COLO829 (cell line): ENCODE data around the gene ARID3B.
A peak's percentile ranks its signal among the peaks of the same experiment; 100 is the strongest.
"Not testable (repeated sequence)": the region's sequence is repeated elsewhere in the genome, so short reads cannot be mapped to it uniquely, and the experiment has no call there.

Experiments used
- DNase-seq: peaks from one replicate; pipeline ENCODE4 v3.0.0; 2012; ENCODE audit warnings: low spot score

The ARID3B gene

GRCh38 chr15:74571191-74571590 is 30.2 kb downstream of the ARID3B start:
- no peak for DNase-seq

DNA sequence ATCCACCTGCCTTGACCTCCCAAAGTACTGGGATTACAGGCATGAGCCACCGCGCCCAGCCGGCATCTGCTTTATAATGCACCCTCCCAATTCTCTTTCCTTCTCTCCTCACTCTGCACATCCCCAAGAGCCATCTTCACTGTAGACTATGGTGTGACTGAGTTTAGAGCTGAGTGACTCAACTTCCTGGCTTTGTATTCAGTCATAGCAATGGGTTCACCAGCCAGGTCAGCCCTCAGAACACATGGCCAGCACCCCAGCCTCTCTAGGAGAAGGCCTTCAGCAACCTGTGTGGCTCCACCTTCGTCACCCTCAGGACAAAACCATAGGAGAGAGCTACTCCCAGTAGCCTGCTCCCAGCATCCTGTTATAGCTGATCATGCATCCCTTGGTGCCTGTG is 33.0 kb downstream of the ARID3B start:
- no peak for DNase-seq

DNA sequence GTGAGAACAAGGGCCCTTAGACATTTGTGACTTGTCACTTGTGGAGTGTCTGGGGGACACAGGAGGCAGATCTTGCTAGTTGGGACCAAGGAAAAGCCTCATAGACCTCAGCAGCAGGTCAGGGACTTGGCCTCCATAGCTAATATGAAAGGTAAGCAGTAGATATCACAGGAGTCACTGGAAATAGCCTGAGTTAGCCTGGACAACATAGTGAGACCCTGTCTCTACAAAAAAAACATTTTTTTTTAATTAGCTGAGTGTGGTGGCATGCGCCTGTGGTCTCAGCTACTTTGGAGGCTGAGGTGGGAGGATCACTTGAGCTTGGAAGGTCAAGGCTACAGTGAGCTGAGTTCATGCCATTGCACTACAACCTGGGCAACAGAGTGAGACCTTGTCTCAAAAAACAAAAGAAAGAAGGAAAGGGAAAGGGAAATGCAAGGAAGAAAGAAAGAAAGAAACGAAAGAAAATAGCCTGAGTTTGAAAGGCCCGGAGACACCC is 37.5 kb downstream of the ARID3B start:
- DNase-seq: no peak

GRCh38 chr15:74579001-74579400 is 38.0 kb downstream of the ARID3B start:
- no peak for DNase-seq

GRCh38 chr15:74580538-74581350 is 39.7 kb downstream of the ARID3B start:
- DNase-seq: no peak

DNA sequence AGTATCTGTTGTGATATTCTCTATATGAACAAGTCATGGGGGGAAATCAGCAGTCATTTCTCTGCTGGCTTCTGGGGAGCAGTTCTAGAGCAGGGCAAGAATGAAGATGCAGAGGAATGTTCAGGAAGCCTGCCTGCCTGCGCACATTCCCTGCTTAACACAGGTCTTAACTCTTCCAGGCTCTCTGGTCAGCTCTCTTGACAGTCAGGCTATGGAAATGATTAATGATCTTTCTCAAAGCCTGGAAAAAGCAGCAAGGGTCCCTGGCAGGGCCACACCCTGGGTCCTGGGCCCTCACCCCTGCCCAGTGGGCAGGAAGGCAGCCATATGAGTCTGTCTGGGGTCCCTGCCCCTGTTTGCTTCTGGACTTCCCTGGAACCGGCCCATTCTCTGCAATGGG is 43.2 kb downstream of the ARID3B start:
- no peak for DNase-seq

GRCh38 chr15:74584779-74585178 is 43.8 kb downstream of the ARID3B start:
- no peak for DNase-seq

GRCh38 chr15:74585191-74585590 is 44.2 kb downstream of the ARID3B start:
- no peak for DNase-seq

GRCh38 chr15:74585857-74586256 is 44.8 kb downstream of the ARID3B start:
- DNase-seq: no peak

DNA sequence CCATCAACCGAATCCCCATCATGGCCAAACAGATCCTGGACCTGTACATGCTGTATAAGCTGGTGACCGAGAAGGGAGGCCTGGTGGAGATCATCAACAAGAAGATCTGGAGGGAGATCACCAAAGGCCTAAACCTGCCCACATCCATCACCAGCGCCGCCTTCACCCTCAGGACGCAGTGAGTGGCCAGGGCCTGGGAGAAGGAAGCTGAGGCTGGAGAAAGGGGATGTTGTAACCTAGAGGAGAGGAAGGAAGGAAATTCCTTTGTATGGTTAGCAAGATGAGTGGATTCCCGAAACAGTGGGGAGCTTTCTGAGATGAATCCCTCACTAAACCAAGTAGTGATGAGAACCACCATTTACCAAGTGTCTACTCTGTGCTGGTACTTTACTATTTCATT is 48.8 kb downstream of the ARID3B start:
- DNase-seq: no peak

- no peak for DNase-seq
Observed at GRCh38 chr15:74592222-74592621, 51.2 kb downstream of the ARID3B start.

DNA sequence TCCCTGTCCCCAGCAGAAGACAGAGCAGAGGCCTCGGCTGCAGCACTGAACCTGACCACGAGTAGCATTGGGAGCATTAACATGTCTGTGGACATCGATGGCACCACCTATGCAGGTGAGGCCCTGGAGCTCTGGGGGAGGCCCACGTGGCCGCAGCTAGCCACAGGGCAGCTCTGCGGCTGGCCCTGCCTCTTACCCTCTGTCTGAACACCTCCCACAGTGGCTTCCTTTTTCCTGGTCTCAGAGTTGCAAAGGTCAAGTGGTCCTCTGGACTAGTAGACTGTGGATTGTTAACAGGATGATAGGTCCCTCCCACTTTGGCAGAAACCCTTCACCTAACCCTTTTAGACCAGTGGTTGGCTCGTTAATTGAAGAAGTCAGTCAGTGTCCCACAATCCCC is 52.1 kb downstream of the ARID3B start:
- no peak for DNase-seq

DNA sequence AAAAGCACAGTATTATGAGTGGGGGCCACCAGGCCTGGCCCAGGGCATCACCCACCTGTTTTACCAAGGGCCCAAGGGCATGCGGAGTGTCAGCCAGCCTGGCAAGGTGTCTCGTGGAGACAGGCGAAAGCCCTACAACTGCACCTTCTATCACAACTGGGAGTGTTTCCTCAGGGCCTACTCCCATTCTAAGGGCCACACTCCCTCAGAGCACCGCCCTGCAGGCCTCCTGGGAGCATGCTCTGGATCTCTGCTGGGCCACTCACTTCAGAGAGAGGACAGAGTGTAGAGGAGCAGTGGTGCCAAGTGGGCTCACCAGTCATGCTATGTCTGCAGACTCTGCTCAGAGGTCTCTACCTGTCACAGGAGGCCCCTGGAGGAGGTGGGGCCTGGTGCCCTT is 53.4 kb downstream of the ARID3B start:
- DNase-seq: no peak

DNA sequence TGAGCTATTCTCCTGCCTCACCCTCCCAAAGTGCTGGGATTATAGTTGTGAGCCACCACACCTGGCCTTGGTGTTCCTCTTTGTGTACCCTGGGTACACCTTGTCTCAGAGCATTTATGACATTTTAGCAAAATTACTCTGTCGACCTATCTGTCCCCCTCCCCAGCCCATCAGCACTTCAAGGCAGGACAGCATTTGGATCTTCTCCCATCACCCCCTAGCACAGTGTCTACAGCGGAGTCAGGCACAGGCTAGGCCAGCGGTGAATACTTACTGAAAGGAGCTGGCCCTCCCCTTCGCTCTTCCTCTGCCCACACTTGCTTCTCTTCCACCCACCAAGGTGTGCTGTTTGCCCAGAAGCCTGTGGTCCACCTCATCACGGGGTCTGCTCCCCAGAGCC is 54.3 kb downstream of the ARID3B start:
- no peak for DNase-seq

GRCh38 chr15:74596736-74597135 is 55.7 kb downstream of the ARID3B start:
- not testable (repeated sequence) for DNase-seq

- DNase-seq: not testable (repeated sequence)
Observed at GRCh38 chr15:74597146-74597705, 56.2 kb downstream of the ARID3B start.

DNA sequence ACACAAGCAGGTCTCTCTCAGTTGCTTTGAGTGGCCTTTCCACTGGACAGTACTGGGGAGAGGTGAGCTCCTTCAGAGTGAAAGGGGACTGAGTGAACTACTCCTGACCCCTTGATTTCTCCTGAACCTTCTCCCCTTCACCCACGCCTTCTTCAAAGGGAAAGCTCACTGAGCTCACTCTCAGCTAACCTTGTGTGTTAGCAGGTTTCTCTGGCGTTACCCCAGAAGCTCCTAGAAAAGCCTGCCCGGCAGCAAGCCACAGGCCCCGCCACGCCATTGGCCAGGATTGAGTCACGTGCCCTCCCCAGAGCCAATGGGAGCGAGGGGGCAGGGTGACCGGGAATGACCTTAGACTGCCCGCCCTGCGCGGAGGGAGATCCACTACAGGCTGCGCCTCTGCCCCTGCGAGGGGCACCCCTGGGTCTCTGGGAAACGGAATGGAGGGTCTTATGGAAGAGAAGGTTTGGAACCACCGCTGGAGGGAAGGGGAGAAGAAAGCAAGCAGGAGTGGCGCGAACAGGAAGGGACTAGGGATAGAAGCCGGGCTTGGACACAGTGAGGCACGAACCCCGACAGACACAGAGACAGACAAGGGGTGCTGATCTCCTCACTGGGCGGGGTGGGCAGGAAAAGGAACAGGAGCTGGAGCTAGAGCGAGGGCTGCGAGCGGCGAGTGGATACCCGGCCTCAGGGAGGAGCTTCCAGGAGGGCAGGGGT is 57.3 kb downstream of the ARID3B start:
- DNase-seq: peak; percentile 36

DNA sequence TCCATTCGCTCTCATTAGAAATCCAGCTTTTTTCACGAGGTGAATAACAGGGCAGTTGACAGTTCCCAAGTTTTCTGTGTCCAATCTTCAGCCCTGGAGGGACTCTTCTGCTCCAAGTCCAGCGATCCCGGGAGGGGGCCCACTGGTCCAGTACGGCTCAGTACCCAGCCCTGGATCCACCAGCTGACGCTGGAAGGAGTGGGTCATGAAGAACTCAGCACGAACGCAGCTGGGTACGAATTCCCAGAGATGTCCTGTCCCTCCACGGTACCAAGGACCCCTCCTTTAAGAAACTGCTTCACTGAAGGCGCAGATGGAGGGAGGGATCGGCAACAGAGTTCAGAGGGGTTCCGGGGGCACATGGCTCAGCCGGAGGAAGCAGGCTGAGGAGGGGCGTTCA is 58.1 kb downstream of the ARID3B start:
- DNase-seq: no peak

DNA sequence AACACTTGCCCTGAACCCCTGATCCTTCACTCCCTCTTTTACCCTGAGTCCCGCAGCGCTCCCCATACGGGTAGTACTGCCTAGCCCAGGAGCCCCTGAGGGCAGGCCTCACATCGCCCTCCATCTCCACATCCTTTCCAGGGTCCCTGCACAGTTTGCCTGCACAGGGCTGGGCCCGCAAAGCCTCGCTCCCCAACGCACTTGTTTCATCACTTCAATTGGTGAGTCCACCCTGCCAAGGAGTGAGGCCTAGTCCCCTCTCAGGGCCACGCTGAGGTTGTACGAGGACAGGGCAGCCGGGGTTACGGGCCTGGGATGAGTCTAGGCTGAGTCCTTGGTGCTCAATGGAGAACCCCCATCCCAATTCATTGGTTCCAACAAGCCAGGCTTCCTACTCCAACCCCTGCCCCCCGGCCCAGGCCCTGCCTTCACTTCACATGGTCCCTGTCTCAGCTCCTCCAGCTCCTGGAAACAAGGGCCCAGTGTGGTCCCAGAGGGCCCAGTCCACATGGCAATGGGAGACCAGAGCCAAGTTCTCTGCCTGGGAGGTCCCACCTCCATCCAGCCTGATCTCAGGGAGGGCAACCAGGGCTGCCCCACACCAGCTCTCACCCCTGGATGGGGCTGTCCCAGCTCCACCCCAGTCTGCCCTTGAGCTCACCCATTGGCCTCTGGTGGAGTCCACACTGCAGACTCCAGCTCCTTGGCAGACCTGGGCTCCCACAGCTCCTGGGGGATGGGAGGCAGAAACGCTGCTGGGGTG is 62.2 kb downstream of the ARID3B start:
- DNase-seq: no peak

- DNase-seq: no peak
Observed at GRCh38 chr15:74603789-74604705, 63.0 kb downstream of the ARID3B start.
